Ovary (tissue), 9 donors: ENCODE results near the gene NGDN. TPM values are rescaled to one million over a fixed set of nuclear protein-coding genes. Genes with fewer than 3 reads are reported as not detected.

ENCODE experiments used
- DNase-seq, 5 donors: peaks; one replicate each; pipeline ENCODE4 v3.0.0-alpha.2; 2019 to 2020
- H3K27ac ChIP-seq, 2 donors: fragments of 200-600 bp; one replicate each; pipeline versions ENCODE4 v1.5.1 to v1.8.0; 2019 to 2022
- H3K27me3 ChIP-seq: fragments of 200-600 bp; one replicate; pipeline ENCODE4 v1.8.0; 2022
- H3K36me3 ChIP-seq: fragments of 200-600 bp; sonication (generic); one replicate; pipeline ENCODE4 v1.5.1; 2019
- H3K4me1 ChIP-seq: one replicate; pipeline ENCODE4 v1.8.1; 2013; ENCODE audit warnings: mild to moderate bottlenecking, moderate library complexity; ENCODE audit not compliant: insufficient read depth
- H3K4me3 ChIP-seq: fragments of 200-600 bp; sonication (generic); one replicate; pipeline ENCODE4 v1.5.1; 2017
- H3K9me3 ChIP-seq, 2 donors: fragments of 200-600 bp in 1 of 2; sonication (generic) in 1 of 2; one replicate each; pipeline versions ENCODE4 v1.5.1 to v1.8.1; 2013 to 2019; ENCODE audit warnings: mild to moderate bottlenecking in 1 of 2, moderate library complexity in 1 of 2
- EP300 ChIP-seq: sonication (generic); formaldehyde crosslinking; IDR thresholded peaks from one replicate; pipeline ENCODE4 v1.6.1; 2017; ENCODE audit warnings: antibody characterized with exemption
- POLR2A ChIP-seq: fragments of 450-650 bp; IDR thresholded peaks from one replicate; pipeline ENCODE4 v1.6.1; 2017; ENCODE audit warnings: antibody characterized with exemption, mild to moderate bottlenecking, moderate library complexity
- WGBS, 3 donors: extraction: QIAGEN DNeasy Blood & Tissue Kit in 1 of 3; methylation state at CpG; one replicate each; pipeline versions ENCODE4 v1.1.5 to v1.1.7; 2013 to 2017; 5-methylcytosine and 5-hydroxymethylcytosine counted together
- intact Hi-C, 4 donors: fragments of 100-400 bp; cut with DNase I; formaldehyde crosslinking; loops; one replicate each; pipeline versions ENCODE4 v1.11.0 to v1.15.1; 2022 to 2023
- polyA plus RNA-seq, 2 donors: library from polyadenylated mRNA; stranded (reverse); fragments of 200-250 nt in 1 of 2; fragments of 350-450 nt in 1 of 2; fragmentation: Illumina TruSeq in 1 of 2; extraction: RNeasy Lipid Tissue Mini Kit (QIAGEN cat#74804) in 1 of 2; gene quantifications; one replicate each; pipeline ENCODE4 v1.2.3, GENCODE V29; 2013 to 2014
- total RNA-seq, 7 donors: library from RNA; depleted of rRNA in 2 of 7; stranded (reverse); fragments of >200 nt in 2 of 7; fragmentation: NEBNext Ultra II Directional in 3 of 7; extraction: Animal tissue kit (Norgen Biotek cat#: 25700) in 3 of 7; gene quantifications; one replicate each; pipeline versions ENCODE4 v1.1.0 to v1.2.4, GENCODE V29; 2016 to 2023
- TF ChIP-seq, protein P1 (sequence below), 3 donors: fragments of 450-650 bp in 2 of 3; fragments of 200-600 bp in 1 of 3; IDR thresholded peaks; one replicate each; pipeline versions ENCODE4 v1.5.1 to v1.8.0; 2016 to 2022; ENCODE audit warnings: antibody characterized with exemption in 3 of 3, mild to moderate bottlenecking in 1 of 3
- donor health status: DM: no; HTN: no; CAD: no; lungs with moderate emphysema.
- donor health status: DM: no; HTN: no; CAD: no.
- donor health status: Bipolar disorder and iron deficiency.
- donor health status: DM: yes; HTN: yes; CAD: no.
- donor health status: DM: no; HTN: no; CAD: no.
- donor health status: DM: yes; HTN: yes; CAD: no.

The NGDN gene
- total and polyA plus RNA-seq, 9 donors: 32.9 to 57.5 (median 39.4) TPM

DNA sequence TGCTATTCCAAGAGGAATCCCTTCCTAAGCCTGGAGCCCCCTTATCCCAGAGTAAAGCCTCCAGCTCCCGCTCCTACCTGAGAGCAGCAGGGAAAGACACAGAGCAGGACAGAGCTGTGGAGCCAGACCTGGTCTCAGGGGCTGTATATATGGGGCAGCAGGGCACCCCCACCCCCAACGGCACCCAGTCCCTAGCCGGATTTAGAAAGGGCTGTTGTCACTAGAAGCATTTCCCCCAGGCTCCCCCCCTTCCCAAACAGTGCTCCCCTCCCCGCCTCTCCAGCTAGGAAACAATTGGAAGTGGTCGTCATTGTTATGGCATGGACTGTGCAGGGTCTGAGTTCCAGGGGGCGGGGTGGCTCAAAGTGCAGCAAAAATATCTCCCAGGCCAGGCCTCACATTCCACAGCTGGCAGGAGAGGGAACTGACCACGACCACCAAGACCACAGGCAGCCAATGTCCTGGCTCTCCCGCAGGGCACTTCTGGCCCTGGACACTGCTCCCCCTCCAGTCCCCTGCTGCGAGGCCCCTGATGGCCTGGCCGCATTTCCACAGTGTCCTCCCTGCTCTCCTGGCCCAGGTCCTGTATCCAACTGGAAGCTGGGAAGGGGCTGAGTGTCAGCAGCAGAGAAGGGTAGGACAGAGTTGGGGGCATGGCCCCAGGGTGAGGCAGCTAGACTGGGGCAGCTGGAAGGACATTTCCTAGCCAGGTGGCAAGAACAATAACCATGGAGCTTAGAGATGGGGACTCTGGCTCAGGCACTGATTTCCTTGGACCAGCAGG lies 33.8 kb upstream of the NGDN start, which contains the start of gene MYH7:
MYH7 (minus strand) TSS at position 118 of the 784 bp plus-strand sequence. CDS start 1,928 bp downstream, outside the sequence.
- DNase-seq: no peak
- WGBS, 3 donors: 39 to 55% (median 51%) methylated on average over 10 of the region's 10 CpGs

DNA sequence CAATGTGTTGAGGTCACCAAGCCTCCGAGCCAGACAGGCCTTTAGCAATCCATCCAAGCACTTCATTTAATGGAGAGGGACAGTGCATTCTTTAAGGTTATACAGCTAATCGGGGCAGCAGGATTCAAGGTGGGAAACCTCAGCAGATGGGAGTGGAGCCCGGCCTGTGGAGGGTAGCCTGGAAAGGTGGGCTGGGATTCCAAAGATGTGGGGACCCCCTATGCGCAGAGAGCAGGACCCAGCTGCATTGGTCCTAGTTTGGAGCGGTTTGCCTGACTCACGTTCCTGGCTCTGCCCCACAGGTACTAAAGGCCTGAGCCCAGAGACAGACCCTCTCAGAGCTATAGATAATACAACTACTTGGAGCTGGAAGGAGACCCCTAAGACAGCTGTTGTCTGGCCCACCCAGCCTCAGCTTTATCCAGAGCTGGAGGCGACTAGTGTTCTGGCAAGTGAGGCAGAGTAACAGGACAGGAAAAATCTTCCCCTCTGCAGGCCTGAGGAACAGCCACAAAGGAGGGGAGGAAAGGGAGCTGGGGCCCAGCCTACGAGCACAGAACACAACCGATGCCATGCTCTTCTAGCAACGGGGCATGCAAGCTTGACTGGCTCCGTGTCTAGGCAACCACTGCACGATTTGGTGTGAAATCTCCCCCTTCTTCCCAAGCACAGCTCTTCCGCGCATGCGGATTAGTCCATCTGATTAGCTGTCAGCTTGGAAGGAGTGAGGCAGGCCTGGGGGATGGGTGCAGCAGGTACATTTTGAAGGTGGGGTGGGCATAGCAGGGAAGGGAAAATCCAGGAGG lies 33.0 kb upstream of the NGDN start:
- Histone ChIP-seq H3K9me3 (no peaks in the 10 kb centered on the region), H3K4me3 (no peak overlapping the region), H3K27me3 (no peaks in the 10 kb centered on the region), H3K27ac (no peak overlapping the region), H3K36me3 (no peaks in the 10 kb centered on the region), H3K4me1 (no peaks in the 10 kb centered on the region)
- 70 to 79% (median 77%) methylated on average over 15 of the region's 15 CpGs for WGBS, 3 donors
- DNase-seq: no peak
- intact Hi-C loops: no loop called here
- TF ChIP-seq, protein P1, sequence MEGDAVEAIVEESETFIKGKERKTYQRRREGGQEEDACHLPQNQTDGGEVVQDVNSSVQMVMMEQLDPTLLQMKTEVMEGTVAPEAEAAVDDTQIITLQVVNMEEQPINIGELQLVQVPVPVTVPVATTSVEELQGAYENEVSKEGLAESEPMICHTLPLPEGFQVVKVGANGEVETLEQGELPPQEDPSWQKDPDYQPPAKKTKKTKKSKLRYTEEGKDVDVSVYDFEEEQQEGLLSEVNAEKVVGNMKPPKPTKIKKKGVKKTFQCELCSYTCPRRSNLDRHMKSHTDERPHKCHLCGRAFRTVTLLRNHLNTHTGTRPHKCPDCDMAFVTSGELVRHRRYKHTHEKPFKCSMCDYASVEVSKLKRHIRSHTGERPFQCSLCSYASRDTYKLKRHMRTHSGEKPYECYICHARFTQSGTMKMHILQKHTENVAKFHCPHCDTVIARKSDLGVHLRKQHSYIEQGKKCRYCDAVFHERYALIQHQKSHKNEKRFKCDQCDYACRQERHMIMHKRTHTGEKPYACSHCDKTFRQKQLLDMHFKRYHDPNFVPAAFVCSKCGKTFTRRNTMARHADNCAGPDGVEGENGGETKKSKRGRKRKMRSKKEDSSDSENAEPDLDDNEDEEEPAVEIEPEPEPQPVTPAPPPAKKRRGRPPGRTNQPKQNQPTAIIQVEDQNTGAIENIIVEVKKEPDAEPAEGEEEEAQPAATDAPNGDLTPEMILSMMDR (IDR thresholded peaks at IDR 0.05): no peak
- TF ChIP-seq POLR2A (no peak), EP300 (no peak)

More for the DNA sequence above, 33.8 kb upstream of the NGDN start, which contains the start of gene MYH7:
- H3K9me3 ChIP-seq: no peaks in the 10 kb centered on the region
- no peaks in the 10 kb centered on the region for H3K36me3 ChIP-seq
- no peaks in the 10 kb centered on the region for H3K4me1 ChIP-seq
- H3K4me3 ChIP-seq: no peak within 1 kb of the TSS
- no peak for TF ChIP-seq POLR2A
- no peak for TF ChIP-seq EP300
- TF ChIP-seq, protein P1 (IDR thresholded peaks at IDR 0.05): no peak
- H3K27ac ChIP-seq: no peak within 1 kb of the TSS
- H3K27me3 ChIP-seq: no peaks in the 10 kb centered on the region
- intact Hi-C loops: no loop called here

- intact Hi-C loops: no loop called here
- WGBS, 3 donors: 77 to 81% (median 80%) methylated on average over 7 to 8 of the region's 8 CpGs
Observed at GRCh38 chr14:23437133-23438100, 32.1 kb upstream of the NGDN start.

More at GRCh38 chr14:23437133-23438100, 32.1 kb upstream of the NGDN start:
- no peak for DNase-seq
- Histone ChIP-seq H3K4me3 (no peak overlapping the region), H3K9me3 (no peaks in the 10 kb centered on the region), H3K36me3 (no peaks in the 10 kb centered on the region), H3K27ac (no peak overlapping the region), H3K4me1 (no peaks in the 10 kb centered on the region), H3K27me3 (no peaks in the 10 kb centered on the region)
- TF ChIP-seq POLR2A (no peak), EP300 (no peak)
- TF ChIP-seq, protein P1 (IDR thresholded peaks at IDR 0.05): no peak
